Measurements from ENCODE around the gene DECR2. TPM values are rescaled to one million over a fixed set of nuclear protein-coding genes. Genes with fewer than 3 reads are reported as not detected.

DECR2 gene
- total and polyA plus RNA-seq, 2 of the 13 experiments (the other 11 are each of a cell fraction or from before 2014, with no cell fraction given): 36.3 to 44.6 TPM

- TF ChIP-seq HIC2 (CRISPR knock-in tag; IDR thresholded peaks at IDR 0.05; ENCODE audit: low read depth) (peak; percentile 50; the same call in 1 of the 2 replicates), PHF21A (CRISPR knock-in tag; IDR thresholded peaks at IDR 0.05) (peak; percentile 47; the same call in 1 of the 2 replicates), MEF2D (CRISPR knock-in tag; IDR thresholded peaks at IDR 0.05) (0 out of 2 replicates have a peak, but pooled peaks have one; percentile 62), ZMYM4 (CRISPR knock-in tag; IDR thresholded peaks at IDR 0.05) (0 out of 2 replicates have a peak, but pooled peaks have one; percentile 19), SETDB1 (CRISPR knock-in tag; IDR thresholded peaks at IDR 0.05; ENCODE audit: borderline replicate concordance) (no peak), ZNF687 (CRISPR knock-in tag; IDR thresholded peaks at IDR 0.05) (peak; percentile 92), ZNF253 (CRISPR knock-in tag; IDR thresholded peaks at IDR 0.05; ENCODE audit: borderline replicate concordance) (no peak), ZNF816 (CRISPR knock-in tag; IDR thresholded peaks at IDR 0.05; ENCODE audit: borderline replicate concordance) (peak; percentile 80; the same call in 1 of the 2 replicates), ARID4A (CRISPR knock-in tag; IDR thresholded peaks at IDR 0.05; ENCODE audit: borderline replicate concordance) (peak; percentile 42; the same call in 1 of the 2 replicates), RFX3 (CRISPR knock-in tag; IDR thresholded peaks at IDR 0.05) (no peak), ZNF776 (CRISPR knock-in tag; IDR thresholded peaks at IDR 0.05) (peak; percentile 5; the same call in 1 of the 2 replicates), IKZF5 (CRISPR knock-in tag; IDR thresholded peaks at IDR 0.05) (0 out of 2 replicates have a peak, but pooled peaks have one; percentile 19), GATAD2A (CRISPR knock-in tag; IDR thresholded peaks at IDR 0.05) (peak; percentile 53), ZNF747 (CRISPR knock-in tag; IDR thresholded peaks at IDR 0.05; ENCODE audit: borderline replicate concordance) (0 out of 2 replicates have a peak, but pooled peaks have one; percentile 30)
Observed at GRCh38 chr16:359871-360697, 41.6 kb upstream of the DECR2 start (continued).

Measured in HepG2 (cell line).